Stimulated activated naive CD8-positive, alpha-beta T cell treated with anti-CD3 and anti-CD28 coated beads, Interleukin-15, amount 100 ng/mL, for 72 hours (primary cell): Measurements from ENCODE around the gene ZBTB7C.

Experiments
- ATAC-seq: fragments of 150-1000 bp; cut with Tn5 transposase; 2 replicates; pipeline ENCODE4 v1.10.0; 2021; ENCODE audit warnings: mild to moderate bottlenecking, moderate library complexity
- DNase-seq, 2 donors: peaks; one replicate each; pipeline ENCODE4 v3.0.0; 2021 to 2022
- H3K27ac Mint-ChIP-seq, 2 donors: one replicate each; pipeline ENCODE4 v1.8.0; 2022; ENCODE audit warnings: mild to moderate bottlenecking in 2 of 2, mixed read lengths in 2 of 2, moderate library complexity in 2 of 2
- H3K27me3 Mint-ChIP-seq: one replicate; pipeline ENCODE4 v1.8.0; 2022; ENCODE audit warnings: mixed read lengths
- H3K4me1 Mint-ChIP-seq: one replicate; pipeline ENCODE4 v1.8.0; 2022; ENCODE audit warnings: mild to moderate bottlenecking, mixed read lengths
- H3K4me3 Mint-ChIP-seq, 2 donors: one replicate each; pipeline ENCODE4 v1.8.0; 2022; ENCODE audit warnings: mild to moderate bottlenecking in 2 of 2, mixed read lengths in 2 of 2, moderate library complexity in 1 of 2
- H3K9me3 Mint-ChIP-seq, 2 donors: one replicate each; pipeline ENCODE4 v1.8.0; 2022; ENCODE audit warnings: mixed read lengths in 2 of 2

ZBTB7C gene

GRCh38 chr18:48433541-48433940 lies 24.4 kb upstream of the ZBTB7C start:
- H3K9me3 Mint-ChIP-seq: peaks cover 0 to 4% of the 10 kb centered on the region in 2 donors
- peaks cover 36% of the 10 kb centered on the region for H3K27me3 Mint-ChIP-seq
- no peaks in the 10 kb centered on the region for H3K4me1 Mint-ChIP-seq
- H3K4me3 Mint-ChIP-seq: no peak overlapping the region
- no peak overlapping the region for H3K27ac Mint-ChIP-seq
- DNase-seq (no peak), ATAC-seq (no peak)

- H3K9me3 Mint-ChIP-seq: peaks cover 0 to 4% of the 10 kb centered on the region in 2 donors
- ATAC-seq (no peak), DNase-seq (no peak)
- no peak overlapping the region for H3K27ac Mint-ChIP-seq
- no peaks in the 10 kb centered on the region for H3K4me1 Mint-ChIP-seq
- peaks cover 50% of the 10 kb centered on the region for H3K27me3 Mint-ChIP-seq
- no peak overlapping the region for H3K4me3 Mint-ChIP-seq
These were observed 21.0 kb upstream of the ZBTB7C start for GRCh38 chr18:48430150-48430549.

GRCh38 chr18:48428475-48429177 lies 19.4 kb upstream of the ZBTB7C start:
- H3K4me3 Mint-ChIP-seq: no peak overlapping the region
- DNase-seq: no peak

GRCh38 chr18:48422947-48423378 lies 13.8 kb upstream of the ZBTB7C start:
- H3K27ac Mint-ChIP-seq: no peak overlapping the region
- no peaks in the 10 kb centered on the region for H3K9me3 Mint-ChIP-seq
- H3K4me3 Mint-ChIP-seq: no peak overlapping the region
- H3K27me3 Mint-ChIP-seq: peaks cover 70% of the 10 kb centered on the region
- ATAC-seq (no peak), DNase-seq (no peak)
- peaks cover 6% of the 10 kb centered on the region for H3K4me1 Mint-ChIP-seq

More at GRCh38 chr18:48428475-48429177, 19.4 kb upstream of the ZBTB7C start:
- Mint-ChIP-seq H3K27me3 (peaks cover 61% of the 10 kb centered on the region), H3K4me1 (no peaks in the 10 kb centered on the region), H3K9me3 (peaks cover 0 to 4% of the 10 kb centered on the region in 2 donors), H3K27ac (no peak overlapping the region)
- ATAC-seq: no peak

- Mint-ChIP-seq H3K27me3 (peaks cover 74% of the 10 kb centered on the region), H3K4me3 (no peak overlapping the region), H3K4me1 (peaks cover 6% of the 10 kb centered on the region), H3K27ac (no peak overlapping the region), H3K9me3 (no peaks in the 10 kb centered on the region)
- DNase-seq: no peak
- ATAC-seq: no peak
These were observed 10.3 kb upstream of the ZBTB7C start for GRCh38 chr18:48419277-48420022.

DNA sequence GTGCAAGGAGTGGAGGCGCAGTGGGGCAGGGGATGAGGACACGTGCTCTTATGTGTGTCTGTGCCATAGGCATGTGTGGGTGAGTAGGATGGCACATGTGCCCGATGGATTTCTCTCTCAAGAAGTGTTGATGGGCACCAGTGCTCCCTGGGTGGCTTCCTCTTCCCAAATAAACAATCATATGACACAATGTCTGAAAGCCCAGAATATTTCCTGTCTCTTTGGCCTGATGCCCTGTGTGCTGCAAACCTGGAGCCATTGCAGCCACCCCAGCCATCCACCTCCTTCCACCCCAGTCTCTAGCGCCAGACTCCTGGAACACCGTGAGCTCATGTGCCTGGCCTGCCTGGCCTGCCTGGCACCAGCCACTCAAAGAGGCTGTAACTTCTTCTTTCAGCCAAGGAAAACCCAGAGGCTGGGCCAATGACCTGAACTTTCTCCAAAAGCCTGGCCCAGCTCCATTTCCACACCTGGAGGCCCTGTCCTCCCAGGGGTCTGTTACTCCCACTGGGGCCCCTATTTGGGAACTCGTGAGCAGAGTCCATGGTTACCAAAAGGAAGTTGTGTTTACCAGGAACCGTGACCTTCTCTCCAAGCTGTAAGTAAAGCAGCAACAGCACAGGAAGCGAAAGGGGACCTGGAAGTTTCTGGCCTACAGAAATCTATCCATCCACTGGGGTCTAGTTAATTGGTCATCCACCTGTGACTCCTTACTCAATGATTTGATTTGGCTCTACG lies 9.5 kb upstream of the ZBTB7C start:
- ATAC-seq: no peak
- H3K4me3 Mint-ChIP-seq: no peak overlapping the region
- no peaks in the 10 kb centered on the region for H3K9me3 Mint-ChIP-seq
- peaks cover 6% of the 10 kb centered on the region for H3K4me1 Mint-ChIP-seq
- H3K27ac Mint-ChIP-seq: no peak overlapping the region
- peaks cover 78% of the 10 kb centered on the region for H3K27me3 Mint-ChIP-seq
- DNase-seq: no peak

GRCh38 chr18:48417985-48418384 lies 8.8 kb upstream of the ZBTB7C start:
- peaks cover 79% of the 10 kb centered on the region for H3K27me3 Mint-ChIP-seq
- no peak for ATAC-seq
- DNase-seq: no peak
- H3K4me1 Mint-ChIP-seq: peaks cover 3% of the 10 kb centered on the region
- H3K27ac Mint-ChIP-seq: no peak overlapping the region
- H3K9me3 Mint-ChIP-seq: no peaks in the 10 kb centered on the region
- no peak overlapping the region for H3K4me3 Mint-ChIP-seq

DNA sequence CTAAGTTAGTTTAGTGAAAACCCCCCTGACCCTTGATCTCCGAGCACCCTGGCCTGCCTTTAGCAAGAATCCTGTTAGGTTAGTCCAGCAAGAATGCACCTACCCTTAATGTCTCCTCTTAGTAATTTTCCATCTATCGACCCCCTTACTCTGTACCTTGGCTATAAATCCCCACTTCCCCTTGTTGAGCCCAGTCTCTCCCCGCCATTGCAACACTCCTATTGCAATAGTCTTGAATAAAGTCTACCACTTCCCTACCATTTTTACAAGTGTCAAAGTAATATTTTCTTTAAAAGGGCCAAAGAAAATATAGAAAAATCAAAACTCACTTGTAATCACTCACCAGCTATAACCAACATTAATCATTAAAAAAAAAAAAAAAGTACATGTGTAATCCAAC lies 4.2 kb upstream of the ZBTB7C start:
- H3K9me3 Mint-ChIP-seq: no peaks in the 10 kb centered on the region
- no peak overlapping the region for H3K4me3 Mint-ChIP-seq
- DNase-seq: no peak
- peaks cover 6% of the 10 kb centered on the region for H3K4me1 Mint-ChIP-seq
- peaks cover 81% of the 10 kb centered on the region for H3K27me3 Mint-ChIP-seq
- peak overlapping the region in 1 of 2 donors; percentile 63 for H3K27ac Mint-ChIP-seq
- no peak for ATAC-seq

- Mint-ChIP-seq H3K27me3 (peaks cover 81% of the 10 kb centered on the region), H3K27ac (no peak overlapping the region), H3K4me3 (no peak overlapping the region), H3K9me3 (no peaks in the 10 kb centered on the region), H3K4me1 (peaks cover 6% of the 10 kb centered on the region)
- DNase-seq (peak; percentile 11 to 20), ATAC-seq (peak; percentile 36)
These were observed 3.3 kb upstream of the ZBTB7C start for GRCh38 chr18:48412339-48412929.

DNA sequence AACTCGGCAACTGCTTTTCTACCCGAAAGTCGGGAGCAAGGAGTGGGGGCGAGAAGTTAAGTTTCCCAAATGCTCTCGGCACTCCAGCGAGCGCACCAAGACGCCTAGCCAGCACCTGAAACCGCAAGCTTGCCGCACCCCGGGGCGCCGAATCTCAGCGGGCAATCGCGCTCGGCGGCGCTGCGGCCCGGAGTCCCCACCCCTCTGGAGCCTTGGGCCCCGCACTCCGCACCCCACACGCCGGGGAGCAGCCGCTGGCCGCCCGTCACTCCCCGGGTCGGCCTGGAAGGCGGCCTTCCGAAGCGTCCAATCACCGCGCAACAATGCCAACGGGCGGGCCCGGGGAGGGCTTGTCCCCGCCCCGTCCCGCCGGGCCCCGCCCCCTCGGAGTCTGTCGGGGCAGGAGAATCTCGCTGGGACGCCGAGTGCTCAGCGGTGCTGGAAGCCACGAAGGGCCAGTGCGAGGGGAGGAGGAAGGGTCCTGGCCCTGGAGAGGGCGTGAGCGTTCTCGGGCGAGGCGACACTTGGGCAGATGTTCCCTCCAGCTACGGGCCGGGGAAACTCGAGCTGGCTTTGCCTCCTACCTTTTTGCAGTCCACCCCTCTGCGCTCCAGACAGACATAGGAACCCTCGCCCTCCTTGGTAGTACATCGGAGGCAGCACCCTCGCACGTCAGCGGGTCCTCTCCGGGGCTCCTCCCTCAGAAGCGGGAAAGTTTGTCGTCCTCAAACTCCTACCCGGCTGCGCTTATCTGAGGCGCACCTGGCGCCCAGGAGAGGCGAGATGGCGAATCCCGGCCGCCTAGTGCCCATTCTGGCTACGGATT lies 1.1 kb upstream of the ZBTB7C start:
- H3K9me3 Mint-ChIP-seq: no peaks in the 10 kb centered on the region
- ATAC-seq: peak; percentile 90
- H3K4me3 Mint-ChIP-seq: peak overlapping the region; percentile 66 to 75
- peaks cover 6% of the 10 kb centered on the region for H3K4me1 Mint-ChIP-seq
- peaks cover 79% of the 10 kb centered on the region for H3K27me3 Mint-ChIP-seq
- DNase-seq: peak; percentile 69
- peak overlapping the region in 1 of 2 donors; percentile 34 for H3K27ac Mint-ChIP-seq

DNA sequence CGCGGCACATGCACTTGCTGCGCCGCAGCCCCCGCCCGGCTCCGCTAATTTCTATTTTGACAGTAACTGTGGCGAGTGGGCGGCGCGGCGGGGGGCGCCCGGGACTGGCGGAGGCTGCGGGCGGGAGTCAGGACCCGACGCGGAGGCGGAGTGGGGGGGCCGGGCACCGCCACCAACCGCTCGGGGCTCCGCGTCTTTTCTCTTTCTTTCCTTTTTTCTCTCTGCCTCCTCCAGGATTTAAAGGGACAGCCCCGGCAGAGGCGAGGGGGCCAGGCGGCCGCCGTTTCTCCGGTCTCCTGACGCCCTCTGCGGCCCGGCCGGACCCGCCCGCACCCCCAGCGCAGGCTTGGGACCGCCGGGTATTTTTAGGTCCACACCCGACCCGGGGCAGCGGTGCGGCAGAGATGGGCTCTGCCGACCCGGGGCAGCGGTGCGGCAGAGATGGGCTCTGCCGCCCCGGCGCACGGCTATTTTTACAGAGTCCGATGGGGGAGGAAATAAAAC lies 460 bp upstream of the ZBTB7C start:
- Mint-ChIP-seq H3K9me3 (no peaks in the 10 kb centered on the region), H3K27ac (no peak overlapping the region), H3K4me1 (peaks cover 6% of the 10 kb centered on the region), H3K27me3 (peaks cover 79% of the 10 kb centered on the region), H3K4me3 (peak overlapping the region; percentile 66 to 75)
- ATAC-seq (peak; percentile 25), DNase-seq (peak; percentile 11 to 17)

- no peak overlapping the region for H3K27ac Mint-ChIP-seq
- DNase-seq (no peak), ATAC-seq (no peak)
- H3K27me3 Mint-ChIP-seq: peaks cover 76% of the 10 kb centered on the region
- H3K4me3 Mint-ChIP-seq: peak overlapping the region; percentile 49 to 64
- no peaks in the 10 kb centered on the region for H3K9me3 Mint-ChIP-seq
- H3K4me1 Mint-ChIP-seq: peaks cover 6% of the 10 kb centered on the region
These were observed 964 bp downstream of the ZBTB7C start for GRCh38 chr18:48408111-48408726.

GRCh38 chr18:48407358-48407757 lies 1.8 kb downstream of the ZBTB7C start:
- Mint-ChIP-seq H3K4me3 (no peak overlapping the region), H3K4me1 (peaks cover 6% of the 10 kb centered on the region), H3K27me3 (peaks cover 79% of the 10 kb centered on the region), H3K9me3 (no peaks in the 10 kb centered on the region), H3K27ac (no peak overlapping the region)
- DNase-seq (no peak), ATAC-seq (no peak)

DNA sequence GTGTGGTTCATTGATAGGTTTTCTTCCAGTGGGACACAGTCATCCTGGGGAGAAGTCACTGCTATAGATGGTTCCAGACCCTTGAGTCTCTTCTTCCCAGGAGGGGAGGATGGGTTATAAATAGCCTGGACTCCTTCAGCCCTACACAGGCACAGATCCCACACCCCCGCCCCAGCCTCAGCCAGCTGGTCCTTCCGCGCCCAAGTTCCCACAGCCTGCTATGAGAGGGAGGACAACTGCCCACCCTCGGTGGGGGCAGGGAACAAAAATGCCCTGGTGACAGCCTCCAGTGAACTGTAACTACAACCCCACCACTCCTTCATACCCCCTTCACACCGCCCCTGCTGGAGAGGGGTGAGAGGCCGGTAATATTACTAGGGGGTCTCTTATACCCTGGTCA lies 3.2 kb downstream of the ZBTB7C start:
- Mint-ChIP-seq H3K27me3 (peaks cover 76% of the 10 kb centered on the region), H3K27ac (peak overlapping the region in 1 of 2 donors; percentile 12), H3K4me1 (peaks cover 6% of the 10 kb centered on the region), H3K9me3 (no peaks in the 10 kb centered on the region), H3K4me3 (no peak overlapping the region)
- DNase-seq: no peak
- no peak for ATAC-seq
